HUES48 (cell line): ENCODE data around the gene CREB3L1.
A peak's percentile ranks its signal among the peaks of the same experiment; 100 is the strongest.

Experiments
- H3K27ac ChIP-seq: one replicate; pipeline ENCODE4 v1.7.0; 2013; ENCODE audit warnings: low read depth, low read length, inconsistent platforms
- H3K27me3 ChIP-seq: 2 replicates; pipeline ENCODE4 v1.6.1; 2013; ENCODE audit warnings: mild to moderate bottlenecking, low read length; ENCODE audit not compliant: control insufficient read depth, insufficient read depth
- H3K36me3 ChIP-seq: 2 replicates; pipeline ENCODE4 v1.6.1; 2013; ENCODE audit warnings: low read length; ENCODE audit not compliant: control insufficient read depth, insufficient read depth
- H3K4me1 ChIP-seq: 2 replicates; pipeline ENCODE4 v1.6.1; 2013; ENCODE audit warnings: mild to moderate bottlenecking, low read length; ENCODE audit not compliant: control insufficient read depth, insufficient read depth
- H3K4me3 ChIP-seq: 2 replicates; pipeline ENCODE4 v1.5.1; 2013; ENCODE audit warnings: mild to moderate bottlenecking, low read depth, low read length
- H3K9ac ChIP-seq: 2 replicates; pipeline ENCODE4 v1.6.1; 2013; ENCODE audit warnings: mild to moderate bottlenecking, low read depth, low read length, moderate library complexity
- H3K9me3 ChIP-seq: 2 replicates; pipeline ENCODE4 v1.6.1; 2013; ENCODE audit warnings: low read length; ENCODE audit not compliant: control insufficient read depth, insufficient read depth

The CREB3L1 gene

GRCh38 chr11:46363031-46363407 lies 85.6 kb downstream of the CREB3L1 start:
- H3K9ac ChIP-seq, result no peak overlapping the region
- H3K4me1 ChIP-seq, result peaks cover 10% of the 10 kb centered on the region; the same call in 1 of the 2 replicates
- peaks cover 3% of the 10 kb centered on the region for H3K36me3 ChIP-seq
- no peak overlapping the region for H3K4me3 ChIP-seq
- peak overlapping the region; percentile 47 for H3K27ac ChIP-seq
- no peaks in the 10 kb centered on the region for H3K27me3 ChIP-seq
- no peaks in the 10 kb centered on the region for H3K9me3 ChIP-seq

- Histone ChIP-seq H3K4me3 (no peak overlapping the region), H3K27ac (no peak overlapping the region), H3K4me1 (peaks cover 10% of the 10 kb centered on the region; the same call in 1 of the 2 replicates), H3K9ac (no peak overlapping the region), H3K9me3 (no peaks in the 10 kb centered on the region), H3K27me3 (no peaks in the 10 kb centered on the region), H3K36me3 (peaks cover 8% of the 10 kb centered on the region)
Measured at GRCh38 chr11:46363455-46364005, 86.1 kb downstream of the CREB3L1 start.

- H3K27me3 ChIP-seq, result no peaks in the 10 kb centered on the region
- no peak overlapping the region for H3K4me3 ChIP-seq
- no peak overlapping the region for H3K27ac ChIP-seq
- H3K4me1 ChIP-seq, result peaks cover 10% of the 10 kb centered on the region; the same call in 1 of the 2 replicates
- H3K36me3 ChIP-seq, result peaks cover 10% of the 10 kb centered on the region
- H3K9me3 ChIP-seq, result no peaks in the 10 kb centered on the region
- no peak overlapping the region for H3K9ac ChIP-seq
Measured at GRCh38 chr11:46364056-46364455, 86.6 kb downstream of the CREB3L1 start.

- peaks cover 13% of the 10 kb centered on the region; the same call in 1 of the 2 replicates for H3K4me1 ChIP-seq
- H3K9me3 ChIP-seq, result no peaks in the 10 kb centered on the region
- H3K36me3 ChIP-seq, result peaks cover 14% of the 10 kb centered on the region
- H3K4me3 ChIP-seq, result no peak overlapping the region
- no peaks in the 10 kb centered on the region for H3K27me3 ChIP-seq
- no peak overlapping the region for H3K27ac ChIP-seq
- H3K9ac ChIP-seq, result no peak overlapping the region
Measured at GRCh38 chr11:46364791-46365190, 87.3 kb downstream of the CREB3L1 start.

- Histone ChIP-seq H3K27ac (no peak overlapping the region), H3K9me3 (no peaks in the 10 kb centered on the region), H3K4me1 (peaks cover 10% of the 10 kb centered on the region; the same call in 1 of the 2 replicates), H3K4me3 (no peak overlapping the region), H3K9ac (no peak overlapping the region), H3K36me3 (peaks cover 23% of the 10 kb centered on the region), H3K27me3 (no peaks in the 10 kb centered on the region)
Measured at GRCh38 chr11:46366260-46366659, 88.8 kb downstream of the CREB3L1 start.

GRCh38 chr11:46366661-46367161 lies 89.2 kb downstream of the CREB3L1 start:
- H3K27me3 ChIP-seq, result no peaks in the 10 kb centered on the region
- H3K4me3 ChIP-seq, result no peak overlapping the region
- no peaks in the 10 kb centered on the region for H3K9me3 ChIP-seq
- no peak overlapping the region for H3K9ac ChIP-seq
- H3K4me1 ChIP-seq, result peaks cover 8% of the 10 kb centered on the region; the same call in 1 of the 2 replicates
- peaks cover 28% of the 10 kb centered on the region for H3K36me3 ChIP-seq
- no peak overlapping the region for H3K27ac ChIP-seq

- no peak overlapping the region for H3K27ac ChIP-seq
- peaks cover 5% of the 10 kb centered on the region; the same call in 1 of the 2 replicates for H3K4me1 ChIP-seq
- H3K27me3 ChIP-seq, result no peaks in the 10 kb centered on the region
- no peaks in the 10 kb centered on the region for H3K9me3 ChIP-seq
- H3K4me3 ChIP-seq, result no peak overlapping the region
- H3K36me3 ChIP-seq, result peaks cover 33% of the 10 kb centered on the region
- H3K9ac ChIP-seq, result no peak overlapping the region
Measured at GRCh38 chr11:46367244-46367915, 89.9 kb downstream of the CREB3L1 start.

GRCh38 chr11:46367916-46368267 lies 90.4 kb downstream of the CREB3L1 start:
- H3K4me3 ChIP-seq, result no peak overlapping the region
- no peak overlapping the region for H3K9ac ChIP-seq
- H3K27ac ChIP-seq, result no peak overlapping the region
- peaks cover 38% of the 10 kb centered on the region for H3K36me3 ChIP-seq
- no peaks in the 10 kb centered on the region for H3K27me3 ChIP-seq
- H3K4me1 ChIP-seq, result peaks cover 5% of the 10 kb centered on the region; the same call in 1 of the 2 replicates
- no peaks in the 10 kb centered on the region for H3K9me3 ChIP-seq

GRCh38 chr11:46369458-46370152 lies 92.1 kb downstream of the CREB3L1 start:
- no peak overlapping the region; the same call in 1 of the 2 replicates for H3K9ac ChIP-seq
- no peaks in the 10 kb centered on the region for H3K27me3 ChIP-seq
- no peaks in the 10 kb centered on the region for H3K9me3 ChIP-seq
- H3K36me3 ChIP-seq, result peaks cover 51% of the 10 kb centered on the region
- H3K27ac ChIP-seq, result peak overlapping the region; percentile 52
- peaks cover 5% of the 10 kb centered on the region; the same call in 1 of the 2 replicates for H3K4me1 ChIP-seq
- H3K4me3 ChIP-seq, result no peak overlapping the region

GRCh38 chr11:46370253-46370652 lies 92.8 kb downstream of the CREB3L1 start:
- Histone ChIP-seq H3K9ac (no peak overlapping the region), H3K27ac (no peak overlapping the region), H3K4me1 (peaks cover 5% of the 10 kb centered on the region; the same call in 1 of the 2 replicates), H3K36me3 (peaks cover 58% of the 10 kb centered on the region), H3K27me3 (no peaks in the 10 kb centered on the region), H3K4me3 (no peak overlapping the region), H3K9me3 (no peaks in the 10 kb centered on the region)
